GM12878 (cell line): ENCODE measurements around the gene NNAT. TPM values are rescaled to one million over a fixed set of nuclear protein-coding genes. Genes with fewer than 3 reads are reported as not detected.

Source experiments
- ATAC-seq: fragments of 200-7000 bp; cut with Tn5 transposase; 3 replicates; pipeline ENCODE4 v1.9.1; 2020; ENCODE audit warnings: mild to moderate bottlenecking, moderate library complexity
- Bru-seq: library from RNA; stranded (reverse); fragments of 400-500 nt; gene quantifications from one replicate; lab custom pipeline; 2021; lab: Mats Ljungman, UMichigan
- BruChase-seq, 2 experiments: library from RNA; stranded (reverse); fragments of 400-500 nt; gene quantifications; one replicate each; lab custom pipeline; 2021; lab: Mats Ljungman, UMichigan
- BruUV-seq: library from RNA; stranded (reverse); fragments of 400-500 nt; replicated peaks from 2 replicates; lab custom pipeline; 2021; lab: Mats Ljungman, UMichigan
- CTCF ChIA-PET: fragments of 300-600 bp; sonication (Branson Sonifier 250); formaldehyde crosslinking; extraction: SDS; loops from one replicate; lab custom pipeline; 2021; ENCODE audit warnings: inconsistent platforms; lab: Yijun Ruan, JAX
- POLR2A ChIA-PET: fragments of 350-600 bp; formaldehyde crosslinking; extraction: SDS; loops from one replicate; lab custom pipeline; 2021; ENCODE audit warnings: inconsistent platforms; lab: Charles Lee
- RAD21 ChIA-PET: fragments of 300-600 bp; sonication (Branson Sonifier 250); formaldehyde crosslinking; loops from one replicate; lab custom pipeline; 2023; ENCODE audit warnings: antibody characterized with exemption; ENCODE audit not compliant: unreplicated experiment; lab: Charles Lee
- SMC1A ChIA-PET: fragments of 300-600 bp; sonication (Branson Sonifier 250); formaldehyde crosslinking; loops from one replicate; lab custom pipeline; 2023; ENCODE audit not compliant: unreplicated experiment, uncharacterized antibody; lab: Charles Lee
- DNase-seq: peaks from one replicate; pipeline ENCODE4 v3.0.0-alpha.2; 2011; ENCODE audit warnings: low read depth, low spot score
- FAIRE-seq: peaks from 3 replicates; lab custom pipeline; 2011; peaks lifted over from hg19 to GRCh38; lab: Jason Lieb, UNC
- H2AFZ ChIP-seq: 2 replicates; pipeline ENCODE4 v1.6.0; 2011; ENCODE audit warnings: low read depth, low read length, control low read depth; ENCODE audit not compliant: control insufficient read depth
- H3K27ac ChIP-seq: 2 replicates; pipeline ENCODE4 v1.5.1; 2011; ENCODE audit warnings: control low read depth; ENCODE audit not compliant: control insufficient read depth, insufficient read depth
- H3K27me3 ChIP-seq, 2 experiments: replicated peaks in 1 of 2; 2 replicates each; pipeline versions ENCODE4 v1.6.0 to v1.6.1; 2011; ENCODE audit warnings: low read length in 1 of 2; ENCODE audit not compliant: control insufficient read depth in 2 of 2, insufficient read depth in 2 of 2
- H3K36me3 ChIP-seq, 2 experiments: 2 replicates each; pipeline ENCODE4 v1.5.1; 2011; ENCODE audit warnings: low read length in 1 of 2; ENCODE audit not compliant: control insufficient read depth in 2 of 2, insufficient read depth in 2 of 2
- H3K4me1 ChIP-seq: 2 replicates; pipeline ENCODE4 v1.6.1; 2011; ENCODE audit warnings: mild to moderate bottlenecking, low read length, moderate library complexity, mixed read lengths; ENCODE audit not compliant: control insufficient read depth, insufficient read depth
- H3K4me2 ChIP-seq: 2 replicates; pipeline ENCODE4 v1.6.0; 2011; ENCODE audit warnings: control low read depth; ENCODE audit not compliant: control insufficient read depth, insufficient read depth
- H3K4me3 ChIP-seq: fragments of 200-600 bp; sonication (generic); 2 replicates; pipeline ENCODE4 v1.5.1; 2016
- H3K79me2 ChIP-seq: 2 replicates; pipeline ENCODE4 v1.6.0; 2011; ENCODE audit warnings: low read length; ENCODE audit not compliant: control insufficient read depth, insufficient read depth
- H3K9ac ChIP-seq: 2 replicates; pipeline ENCODE4 v1.8.0; 2011; ENCODE audit warnings: low read length, control low read depth, mixed read lengths; ENCODE audit not compliant: control insufficient read depth, insufficient read depth
- H3K9me3 ChIP-seq: replicated peaks from 3 replicates; pipeline ENCODE4 v1.5.1; 2011; ENCODE audit warnings: mild to moderate bottlenecking, low read length; ENCODE audit not compliant: control insufficient read depth, insufficient read depth
- H4K20me1 ChIP-seq: 2 replicates; pipeline ENCODE4 v1.6.0; 2011; ENCODE audit not compliant: control insufficient read depth, insufficient read depth
- CEBPB ChIP-seq, 2 experiments: fragments of 150-350 bp in 1 of 2; IDR thresholded peaks; 2 replicates each; pipeline ENCODE4 v1.6.1; 2012 to 2014; ENCODE audit warnings: low read depth in 2 of 2, low read length in 2 of 2, borderline replicate concordance in 1 of 2, inconsistent platforms in 1 of 2
- E4F1 ChIP-seq: fragments of 450-650 bp; IDR thresholded peaks from 2 replicates; pipeline ENCODE4 v1.6.1; 2018; ENCODE audit warnings: borderline replicate concordance, mild to moderate bottlenecking; ENCODE audit not compliant: partially characterized antibody
- ZBTB33 ChIP-seq: fragments of 450-650 bp; IDR thresholded peaks from 2 replicates; pipeline ENCODE4 v1.6.1; 2017; ENCODE audit warnings: mild to moderate bottlenecking
- WGBS: methylation state at CpG from one replicate; pipeline ENCODE4 v1.1.6; 2016; ENCODE audit warnings: low lambda C conversion rate; ENCODE audit not compliant: insufficient replicate concordance, insufficient coverage; ENCODE audit errors: missing lambda C conversion rate; 5-methylcytosine and 5-hydroxymethylcytosine counted together
- in situ Hi-C: fragments of 300-500 bp; cut with MboI; formaldehyde crosslinking; loops from 9 replicates; pipeline ENCODE4 v1.14.3; 2018; ENCODE audit warnings: mixed read lengths
- intact Hi-C: fragments of 100-400 bp; cut with micrococcal nuclease; formaldehyde crosslinking; loops from one replicate; pipeline ENCODE4 v1.14.2; 2022; ENCODE audit not compliant: unreplicated experiment
- long read RNA-seq, 2 experiments: library from polyadenylated mRNA; unstranded; transcript quantifications; one replicate each; pipeline ENCODE4 v2.0.0, GENCODE V29; 2019 to 2020
- polyA minus RNA-seq, 3 experiments: library from RNA; depleted of rRNA, polyadenylated mRNA; stranded (reverse); fragments of >200 nt; gene quantifications; 2 replicates each; pipeline ENCODE4 v1.2.3, GENCODE V29; 2011
- polyA plus RNA-seq, 11 experiments: library from polyadenylated mRNA; depleted of rRNA in 4 of 11; unstranded in 6 of 11; stranded (reverse) in 5 of 11; fragments of >200 nt; fragmentation: Nextera tagmentation in 4 of 11; fragmentation: Illumina TruSeq in 1 of 11; extraction: Ambion mirVana in 4 of 11; extraction: Trizol in 1 of 11; gene quantifications; 1 replicate in 1 of 11; 2 replicates in 10 of 11; pipeline versions ENCODE4 v1.2.1 to v1.2.3, GENCODE V29; 2011 to 2016; ENCODE audit warnings: inconsistent platforms in 2 of 11, missing spikeins in 2 of 11, low read depth in 1 of 11
- total RNA-seq, 4 experiments: library from RNA; depleted of rRNA in 3 of 4; stranded (reverse); fragments of >200 nt in 3 of 4; fragmentation: Illumina TruSeq in 1 of 4; extraction: Trizol in 1 of 4; gene quantifications; 2 replicates each; pipeline versions ENCODE4 v1.2.1 to v1.2.3, GENCODE V29; 2013 to 2021
- TF ChIP-seq, protein P1 (sequence below): fragments of 450-650 bp; IDR thresholded peaks from 2 replicates; pipeline ENCODE4 v1.6.1; 2017; ENCODE audit warnings: antibody characterized with exemption, mild to moderate bottlenecking, moderate library complexity
- TF ChIP-seq, protein P2 (sequence below), 3 experiments: IDR thresholded peaks in 2 of 3; conservative IDR thresholded peaks in 1 of 3; 2 replicates each; pipeline ENCODE4 v1.5.1; 2011; ENCODE audit warnings: low read depth in 3 of 3, low read length in 3 of 3, mild to moderate bottlenecking in 3 of 3, control low read depth in 2 of 3, moderate library complexity in 2 of 3, inconsistent platforms in 1 of 3, mixed read lengths in 1 of 3; ENCODE audit not compliant: control insufficient read depth in 2 of 3, insufficient read depth in 1 of 3; ENCODE audit errors: extremely low read depth in 1 of 3

The NNAT gene
- not detected in 2 replicates for total RNA-seq (2013; cell fraction: nucleolus; rRNA removed)
- total RNA-seq (2014; rRNA removed) = not detected in 2 replicates
- total RNA-seq (2014; rRNA removed; fragmentation: Illumina TruSeq; extraction: Trizol) = not detected in 2 replicates
- total RNA-seq (2021) = not detected in 2 replicates
- 1.6 TPM for polyA plus RNA-seq (2011; ENCODE audit: low read depth)
- not detected in 2 replicates for polyA plus RNA-seq (2011; rRNA removed)
- 0.07 TPM in 1 of 2 replicates, not detected in the other for polyA plus RNA-seq (2011; cell fraction: cytosol; rRNA removed)
- not detected in 2 replicates for polyA plus RNA-seq (2011; cell fraction: nucleus; rRNA removed)
- polyA plus RNA-seq (2012) = 0.79 and 1.3 TPM in 2 replicates
- not detected in 2 replicates for polyA plus RNA-seq (2014; fragmentation: Illumina TruSeq; extraction: Trizol)
- not detected for polyA plus RNA-seq (2014; fragmentation: Nextera tagmentation; extraction: Ambion mirVana)
- 0.22 TPM in 1 of 2 replicates, not detected in the other for polyA plus RNA-seq (2014; rRNA removed)
- polyA plus RNA-seq (2016; fragmentation: Nextera tagmentation; extraction: Ambion mirVana) = under 1 TPM; 0.42 to 0.99 TPM
- polyA minus RNA-seq (2011; rRNA and poly(A)+ RNA removed) = not detected in 2 replicates
- not detected in 2 replicates for polyA minus RNA-seq (2011; cell fraction: cytosol; rRNA and poly(A)+ RNA removed)
- not detected in 2 replicates for polyA minus RNA-seq (2011; cell fraction: nucleus; rRNA and poly(A)+ RNA removed)
- Bru-seq, nascent RNA = not detected
- BruChase-seq, experiment 1, labeled RNA remaining after a 6-hour chase = percentile 18 among the genes with signal in this experiment
- not detected for BruChase-seq, experiment 2, labeled RNA remaining after a 2-hour chase
- long read RNA-seq, experiment 1 = 0 reads
- long read RNA-seq, experiment 2 = 0 reads

GRCh38 chr20:37521061-37521771, at the start of gene NNAT:
TSS of gene NNAT (plus strand) at chr20:37521250. CDS start at chr20:37521332, 82 bp downstream.
- intact Hi-C loops = no loop called here
- CTCF ChIA-PET = no interaction called here

More at GRCh38 chr20:37521061-37521771, at the start of gene NNAT:
- BruUV-seq = no TSS peak
- in situ Hi-C loops = no loop called here
- peaks cover 0 to 9% of the 10 kb centered on the region in 2 experiments; a peak in 3 of 4 replicates for H3K36me3 ChIP-seq
- POLR2A ChIA-PET = interaction anchor here (0.7 kb wide), 1 partner anchor 39 kb away, joined by 3 read pairs; no protein-coding TSS in a partner anchor
- H3K4me3 ChIP-seq = no peak within 1 kb of the TSS
- H3K9ac ChIP-seq = no peak within 1 kb of the TSS
- H3K27me3 ChIP-seq = no peaks in the 10 kb centered on the region
- H3K4me1 ChIP-seq = peaks cover 14% of the 10 kb centered on the region
- H3K27ac ChIP-seq = no peak within 1 kb of the TSS
- no peak for FAIRE-seq
- H3K4me2 ChIP-seq = no peak within 1 kb of the TSS
- 98% methylated on average over 45 of the region's 69 CpGs for WGBS
- TF ChIP-seq ZBTB33 (0 out of 2 replicates have a peak, but pooled peaks have one; percentile 18), CEBPB (IDR thresholded peaks at IDR 0.05; ENCODE audit: borderline replicate concordance in 1 of 2, low read depth in 2 of 2, low read length in 2 of 2) (no peak), E4F1 (no peak)
- TF ChIP-seq, protein P1, sequence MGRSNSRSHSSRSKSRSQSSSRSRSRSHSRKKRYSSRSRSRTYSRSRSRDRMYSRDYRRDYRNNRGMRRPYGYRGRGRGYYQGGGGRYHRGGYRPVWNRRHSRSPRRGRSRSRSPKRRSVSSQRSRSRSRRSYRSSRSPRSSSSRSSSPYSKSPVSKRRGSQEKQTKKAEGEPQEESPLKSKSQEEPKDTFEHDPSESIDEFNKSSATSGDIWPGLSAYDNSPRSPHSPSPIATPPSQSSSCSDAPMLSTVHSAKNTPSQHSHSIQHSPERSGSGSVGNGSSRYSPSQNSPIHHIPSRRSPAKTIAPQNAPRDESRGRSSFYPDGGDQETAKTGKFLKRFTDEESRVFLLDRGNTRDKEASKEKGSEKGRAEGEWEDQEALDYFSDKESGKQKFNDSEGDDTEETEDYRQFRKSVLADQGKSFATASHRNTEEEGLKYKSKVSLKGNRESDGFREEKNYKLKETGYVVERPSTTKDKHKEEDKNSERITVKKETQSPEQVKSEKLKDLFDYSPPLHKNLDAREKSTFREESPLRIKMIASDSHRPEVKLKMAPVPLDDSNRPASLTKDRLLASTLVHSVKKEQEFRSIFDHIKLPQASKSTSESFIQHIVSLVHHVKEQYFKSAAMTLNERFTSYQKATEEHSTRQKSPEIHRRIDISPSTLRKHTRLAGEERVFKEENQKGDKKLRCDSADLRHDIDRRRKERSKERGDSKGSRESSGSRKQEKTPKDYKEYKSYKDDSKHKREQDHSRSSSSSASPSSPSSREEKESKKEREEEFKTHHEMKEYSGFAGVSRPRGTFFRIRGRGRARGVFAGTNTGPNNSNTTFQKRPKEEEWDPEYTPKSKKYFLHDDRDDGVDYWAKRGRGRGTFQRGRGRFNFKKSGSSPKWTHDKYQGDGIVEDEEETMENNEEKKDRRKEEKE = no peak
- TF ChIP-seq, protein P2, sequence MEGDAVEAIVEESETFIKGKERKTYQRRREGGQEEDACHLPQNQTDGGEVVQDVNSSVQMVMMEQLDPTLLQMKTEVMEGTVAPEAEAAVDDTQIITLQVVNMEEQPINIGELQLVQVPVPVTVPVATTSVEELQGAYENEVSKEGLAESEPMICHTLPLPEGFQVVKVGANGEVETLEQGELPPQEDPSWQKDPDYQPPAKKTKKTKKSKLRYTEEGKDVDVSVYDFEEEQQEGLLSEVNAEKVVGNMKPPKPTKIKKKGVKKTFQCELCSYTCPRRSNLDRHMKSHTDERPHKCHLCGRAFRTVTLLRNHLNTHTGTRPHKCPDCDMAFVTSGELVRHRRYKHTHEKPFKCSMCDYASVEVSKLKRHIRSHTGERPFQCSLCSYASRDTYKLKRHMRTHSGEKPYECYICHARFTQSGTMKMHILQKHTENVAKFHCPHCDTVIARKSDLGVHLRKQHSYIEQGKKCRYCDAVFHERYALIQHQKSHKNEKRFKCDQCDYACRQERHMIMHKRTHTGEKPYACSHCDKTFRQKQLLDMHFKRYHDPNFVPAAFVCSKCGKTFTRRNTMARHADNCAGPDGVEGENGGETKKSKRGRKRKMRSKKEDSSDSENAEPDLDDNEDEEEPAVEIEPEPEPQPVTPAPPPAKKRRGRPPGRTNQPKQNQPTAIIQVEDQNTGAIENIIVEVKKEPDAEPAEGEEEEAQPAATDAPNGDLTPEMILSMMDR (IDR thresholded peaks at IDR 0.05 in 2 of 3, conservative IDR thresholded peaks at IDR 0.05 in 1 of 3; ENCODE audit: control insufficient read depth in 2 of 3, extremely low read depth in 1 of 3, insufficient read depth in 1 of 3, low read depth in 3 of 3, low read length in 3 of 3) = no peak
- TF ChIP-seq, all 136 proteins: peak for 1
- SMC1A ChIA-PET = interaction anchor here (0.5 to 0.7 kb wide), 2 partner anchors 255 to 1755 kb away, joined by 4 read pairs; no protein-coding TSS in a partner anchor
- Histone ChIP-seq H3K9me3 (no peaks in the 10 kb centered on the region), H4K20me1 (peaks cover 7% of the 10 kb centered on the region), H2AFZ (no peak within 1 kb of the TSS), H3K79me2 (peaks cover 28% of the 10 kb centered on the region)
- DNase-seq (no peak), ATAC-seq (no peak)
- RAD21 ChIA-PET = no interaction called here
